LHCN-M2 (cell line): ENCODE measurements around the gene NOTCH3. TPM values are rescaled to one million over a fixed set of nuclear protein-coding genes. Genes with fewer than 3 reads are reported as not detected.

Source experiments
- DNase-seq: peaks from one replicate; pipeline ENCODE4 v3.0.0-alpha.2; 2012; ENCODE audit warnings: low read depth
- total RNA-seq: library from RNA; depleted of rRNA; stranded (reverse); fragments of >200 nt; gene quantifications from 2 replicates; pipeline ENCODE4 v1.2.3, GENCODE V29; 2014

NOTCH3 gene
- total RNA-seq, 1 experiment from 2014 or later = 13.8 TPM

GRCh38 chr19:15236886-15237285 lies 36.1 kb upstream of the NOTCH3 start:
- no peak for DNase-seq

- DNase-seq = no peak
These were observed 35.0 kb upstream of the NOTCH3 start for GRCh38 chr19:15235781-15236180.

GRCh38 chr19:15234431-15235130 lies 33.8 kb upstream of the NOTCH3 start:
- DNase-seq = no peak

GRCh38 chr19:15231271-15231670 lies 30.5 kb upstream of the NOTCH3 start:
- DNase-seq = no peak

- DNase-seq = no peak
These were observed 26.5 kb upstream of the NOTCH3 start for GRCh38 chr19:15227261-15227660.

- no peak for DNase-seq
These were observed 25.0 kb upstream of the NOTCH3 start for GRCh38 chr19:15225760-15226159.

GRCh38 chr19:15223649-15224361 lies 23.0 kb upstream of the NOTCH3 start:
- DNase-seq = no peak

GRCh38 chr19:15222738-15223648 lies 22.2 kb upstream of the NOTCH3 start:
- DNase-seq = peak; percentile 93

GRCh38 chr19:15220833-15221232 lies 20.0 kb upstream of the NOTCH3 start:
- DNase-seq = no peak

- DNase-seq = no peak
These were observed 17.7 kb upstream of the NOTCH3 start for GRCh38 chr19:15218501-15218900.

- no peak for DNase-seq
These were observed 15.6 kb upstream of the NOTCH3 start for GRCh38 chr19:15216363-15216762.

GRCh38 chr19:15213715-15214381 lies 13.1 kb upstream of the NOTCH3 start:
- DNase-seq = peak; percentile 63

GRCh38 chr19:15212711-15213110 lies 11.9 kb upstream of the NOTCH3 start:
- no peak for DNase-seq

GRCh38 chr19:15210323-15210781 lies 9.6 kb upstream of the NOTCH3 start:
- DNase-seq = peak; percentile 89

GRCh38 chr19:15201374-15202023 lies 704 bp upstream of the NOTCH3 start:
- no peak for DNase-seq

- DNase-seq = no peak
These were observed 888 bp downstream of the NOTCH3 start for GRCh38 chr19:15199661-15200552.

GRCh38 chr19:15198951-15199660 lies 1.7 kb downstream of the NOTCH3 start:
- no peak for DNase-seq

GRCh38 chr19:15197942-15198341 lies 2.9 kb downstream of the NOTCH3 start:
- no peak for DNase-seq

- DNase-seq = peak; percentile 85
These were observed 3.4 kb downstream of the NOTCH3 start for GRCh38 chr19:15197275-15197941.
